ENCODE results near the gene CA6. TPM values are rescaled to one million over a fixed set of nuclear protein-coding genes. Genes with fewer than 3 reads are reported as not detected.

CA6 gene
- polyA plus RNA-seq, 2 donors = 0.06 TPM; not detected in 1

DNA sequence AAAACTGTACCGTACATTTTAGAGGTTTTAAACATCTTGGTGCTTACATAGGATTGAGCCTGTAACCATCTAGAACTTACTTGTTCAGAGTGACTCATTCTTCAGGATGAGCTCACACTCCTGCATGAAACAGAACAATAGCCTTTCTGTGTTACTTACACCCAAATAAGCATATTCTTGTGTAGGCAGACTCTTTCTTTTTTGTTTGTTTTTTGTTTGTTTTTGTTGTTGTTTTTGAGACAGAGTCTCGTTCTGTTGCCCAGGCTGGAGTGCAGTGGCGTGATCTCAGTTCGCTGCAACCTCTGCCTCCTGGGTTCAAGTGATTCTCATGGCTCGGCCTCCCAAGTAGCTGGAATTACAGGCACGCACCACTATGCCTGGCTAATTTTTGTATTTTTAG, 3.8 kb upstream of the CA6 start:
- H3K9me3 ChIP-seq (ENCODE audit: control insufficient read depth in 2 of 2, insufficient read depth in 1 of 2, low read depth in 1 of 2, low read length in 1 of 2) = no peaks in the 10 kb centered on the region
- H3K27me3 ChIP-seq (ENCODE audit: control insufficient read depth in 1 of 2, insufficient read depth in 2 of 2, low read length in 2 of 2) = no peaks in the 10 kb centered on the region
- H3K4me1 ChIP-seq (ENCODE audit: control insufficient read depth in 2 of 2, insufficient read depth in 2 of 2, low read length in 1 of 2) = peaks cover 0 to 8% of the 10 kb centered on the region in 2 donors
- H3K36me3 ChIP-seq (ENCODE audit: control insufficient read depth in 2 of 2, insufficient read depth in 2 of 2, low read length in 1 of 2) = no peaks in the 10 kb centered on the region
- no peak overlapping the region for H3K4me3 ChIP-seq (ENCODE audit: low read depth in 1 of 2, low read length in 2 of 2)
- no peak overlapping the region for H3K27ac ChIP-seq (ENCODE audit: low read depth in 2 of 2, low read length in 1 of 2)
- WGBS, 2 donors = 67 to 76% methylated on average over 6 of the region's 6 CpGs

DNA sequence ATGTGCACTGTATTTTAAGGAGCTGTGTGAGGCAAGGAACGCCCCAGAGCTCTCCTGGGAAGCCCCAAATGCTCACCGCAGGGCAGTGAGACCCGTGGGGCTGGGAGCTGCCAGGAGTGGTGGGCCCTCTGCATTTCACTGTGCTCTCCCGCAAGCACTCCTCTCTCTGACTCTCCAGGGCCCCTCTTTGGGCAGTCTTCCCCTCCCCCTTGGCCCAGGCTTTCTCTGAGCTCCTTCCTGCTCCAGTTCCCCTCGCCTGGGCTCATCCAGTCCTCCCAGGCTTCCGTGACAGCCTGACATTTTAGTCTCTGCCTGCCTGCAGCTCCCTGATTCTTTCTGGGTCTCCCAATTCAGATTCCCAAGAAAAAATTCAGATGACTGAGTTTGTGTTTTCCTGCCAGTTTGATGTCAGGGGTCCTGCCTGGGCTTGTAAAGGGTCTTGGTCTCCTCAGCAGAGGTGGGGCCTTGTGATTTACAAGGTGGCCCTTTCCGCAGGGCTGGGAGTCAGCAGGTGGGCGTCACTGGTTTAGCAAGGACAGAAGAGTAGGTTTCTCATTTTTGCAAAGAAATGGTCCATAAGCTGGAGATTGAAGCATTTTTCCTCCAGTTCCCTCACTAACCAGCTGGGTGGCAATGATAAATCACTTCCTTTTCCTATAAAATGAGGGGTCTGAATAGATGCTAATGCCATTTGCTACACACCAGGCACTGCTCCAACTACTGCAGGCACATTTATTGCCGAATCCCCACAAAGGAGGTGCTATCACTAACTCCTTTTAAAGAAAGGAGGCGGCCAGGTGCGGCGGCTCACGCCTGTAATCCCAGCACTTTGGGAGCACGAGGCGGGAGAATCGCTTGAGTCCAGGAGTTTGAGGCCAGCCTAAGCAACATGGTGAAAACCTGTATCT, 1.9 kb upstream of the CA6 start:
- peaks cover 0 to 8% of the 10 kb centered on the region in 2 donors for H3K4me1 ChIP-seq (ENCODE audit: control insufficient read depth in 2 of 2, insufficient read depth in 2 of 2, low read length in 1 of 2)
- WGBS, 2 donors = 75 to 83% methylated on average over 16 of the region's 16 CpGs
- H3K4me3 ChIP-seq (ENCODE audit: low read depth in 1 of 2, low read length in 2 of 2) = no peak overlapping the region
- H3K36me3 ChIP-seq (ENCODE audit: control insufficient read depth in 2 of 2, insufficient read depth in 2 of 2, low read length in 1 of 2) = no peaks in the 10 kb centered on the region
- no peaks in the 10 kb centered on the region for H3K9me3 ChIP-seq (ENCODE audit: control insufficient read depth in 2 of 2, insufficient read depth in 1 of 2, low read depth in 1 of 2, low read length in 1 of 2)
- H3K27me3 ChIP-seq (ENCODE audit: control insufficient read depth in 1 of 2, insufficient read depth in 2 of 2, low read length in 2 of 2) = no peaks in the 10 kb centered on the region
- no peak overlapping the region for H3K27ac ChIP-seq (ENCODE audit: low read depth in 2 of 2, low read length in 1 of 2)

DNA sequence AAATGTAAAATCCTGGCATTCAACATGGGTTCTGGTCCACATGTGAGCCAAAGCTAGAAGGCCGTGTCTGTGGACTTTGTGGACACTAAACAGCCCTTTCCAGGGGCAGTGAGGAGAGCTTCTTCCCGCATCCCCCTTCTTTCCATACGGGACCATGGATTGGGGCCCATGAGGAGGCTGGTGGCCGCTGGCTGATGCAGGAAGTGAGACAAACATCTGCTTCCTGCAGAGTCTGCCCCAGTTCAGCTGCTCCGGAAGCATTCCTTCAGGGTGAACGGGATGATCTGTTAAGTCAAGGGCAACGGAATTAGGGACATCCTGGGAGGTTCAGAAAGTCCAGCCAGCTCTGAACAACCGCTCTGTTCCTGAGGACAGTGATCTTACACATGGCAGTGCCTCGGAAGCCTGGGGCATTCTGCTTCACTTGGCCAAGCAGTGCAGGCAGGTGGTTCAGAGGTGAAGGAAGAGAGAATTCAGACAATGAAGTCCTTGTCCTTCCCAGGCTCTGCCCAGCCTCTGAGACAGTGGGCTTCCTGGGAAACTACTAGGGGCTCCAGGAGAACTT, 1.5 kb downstream of the CA6 start:
- no peaks in the 10 kb centered on the region for H3K9me3 ChIP-seq (ENCODE audit: control insufficient read depth in 2 of 2, insufficient read depth in 1 of 2, low read depth in 1 of 2, low read length in 1 of 2)
- 71 to 75% methylated on average over 9 of the region's 9 CpGs for WGBS, 2 donors
- no peaks in the 10 kb centered on the region for H3K27me3 ChIP-seq (ENCODE audit: control insufficient read depth in 1 of 2, insufficient read depth in 2 of 2, low read length in 2 of 2)
- no peak overlapping the region for H3K27ac ChIP-seq (ENCODE audit: low read depth in 2 of 2, low read length in 1 of 2)
- peaks cover 0 to 7% of the 10 kb centered on the region in 2 donors for H3K4me1 ChIP-seq (ENCODE audit: control insufficient read depth in 2 of 2, insufficient read depth in 2 of 2, low read length in 1 of 2)
- H3K4me3 ChIP-seq (ENCODE audit: low read depth in 1 of 2, low read length in 2 of 2) = no peak overlapping the region
- no peaks in the 10 kb centered on the region for H3K36me3 ChIP-seq (ENCODE audit: control insufficient read depth in 2 of 2, insufficient read depth in 2 of 2, low read length in 1 of 2)

DNA sequence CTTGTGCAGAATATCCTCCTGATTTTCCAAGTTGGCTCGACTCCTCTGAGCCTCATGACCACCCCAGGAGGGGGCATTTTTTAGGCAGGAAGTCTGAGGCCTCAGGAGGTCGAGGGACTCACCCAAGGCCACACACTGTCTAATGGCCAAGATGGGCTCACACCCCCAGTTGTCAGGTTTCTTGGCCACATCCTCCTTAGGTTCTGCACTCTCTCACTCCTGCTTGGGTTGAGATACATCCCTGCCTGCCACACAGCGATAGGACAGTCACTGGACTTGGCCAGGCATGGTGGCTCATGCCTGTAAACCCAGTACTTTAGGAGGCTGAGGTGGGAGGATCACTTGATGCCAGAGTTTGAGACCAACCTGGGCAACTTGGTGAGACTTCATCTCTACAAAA, 4.6 kb downstream of the CA6 start:
- Histone ChIP-seq H3K4me3 (ENCODE audit: low read depth in 1 of 2, low read length in 2 of 2) (no peak overlapping the region), H3K4me1 (ENCODE audit: control insufficient read depth in 2 of 2, insufficient read depth in 2 of 2, low read length in 1 of 2) (no peaks in the 10 kb centered on the region), H3K9me3 (ENCODE audit: control insufficient read depth in 2 of 2, insufficient read depth in 1 of 2, low read depth in 1 of 2, low read length in 1 of 2) (no peaks in the 10 kb centered on the region), H3K27ac (ENCODE audit: low read depth in 2 of 2, low read length in 1 of 2) (no peak overlapping the region), H3K36me3 (ENCODE audit: control insufficient read depth in 2 of 2, insufficient read depth in 2 of 2, low read length in 1 of 2) (no peaks in the 10 kb centered on the region), H3K27me3 (ENCODE audit: control insufficient read depth in 1 of 2, insufficient read depth in 2 of 2, low read length in 2 of 2) (no peaks in the 10 kb centered on the region)
- 80 to 81% methylated on average over 3 of the region's 3 CpGs for WGBS, 2 donors

DNA sequence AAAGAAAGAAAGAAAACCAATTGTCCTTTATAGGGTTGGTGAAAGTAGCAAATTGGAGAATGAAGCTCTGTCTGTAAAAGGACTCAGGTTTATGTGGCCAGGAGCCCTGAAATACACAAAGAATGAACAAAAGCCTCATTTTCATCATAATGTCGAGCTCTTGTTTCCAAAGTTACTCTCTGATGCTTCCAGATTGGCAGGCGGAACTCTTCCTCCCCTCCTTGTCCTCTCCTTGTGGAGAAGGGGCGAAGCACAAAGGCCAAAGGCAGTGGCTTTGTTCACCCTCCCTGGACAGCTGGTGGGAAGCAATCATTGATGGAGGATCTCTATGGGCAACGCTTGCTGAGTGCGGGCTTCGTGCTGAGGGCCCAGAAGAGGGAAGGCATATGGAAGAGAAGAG, 5.6 kb downstream of the CA6 start:
- H3K4me3 ChIP-seq (ENCODE audit: low read depth in 1 of 2, low read length in 2 of 2) = no peak overlapping the region
- H3K27me3 ChIP-seq (ENCODE audit: control insufficient read depth in 1 of 2, insufficient read depth in 2 of 2, low read length in 2 of 2) = no peaks in the 10 kb centered on the region
- H3K27ac ChIP-seq (ENCODE audit: low read depth in 2 of 2, low read length in 1 of 2) = no peak overlapping the region
- no peaks in the 10 kb centered on the region for H3K9me3 ChIP-seq (ENCODE audit: control insufficient read depth in 2 of 2, insufficient read depth in 1 of 2, low read depth in 1 of 2, low read length in 1 of 2)
- H3K36me3 ChIP-seq (ENCODE audit: control insufficient read depth in 2 of 2, insufficient read depth in 2 of 2, low read length in 1 of 2) = no peaks in the 10 kb centered on the region
- 83 to 95% methylated on average over 6 of the region's 6 CpGs for WGBS, 2 donors
- H3K4me1 ChIP-seq (ENCODE audit: control insufficient read depth in 2 of 2, insufficient read depth in 2 of 2, low read length in 1 of 2) = no peaks in the 10 kb centered on the region

DNA sequence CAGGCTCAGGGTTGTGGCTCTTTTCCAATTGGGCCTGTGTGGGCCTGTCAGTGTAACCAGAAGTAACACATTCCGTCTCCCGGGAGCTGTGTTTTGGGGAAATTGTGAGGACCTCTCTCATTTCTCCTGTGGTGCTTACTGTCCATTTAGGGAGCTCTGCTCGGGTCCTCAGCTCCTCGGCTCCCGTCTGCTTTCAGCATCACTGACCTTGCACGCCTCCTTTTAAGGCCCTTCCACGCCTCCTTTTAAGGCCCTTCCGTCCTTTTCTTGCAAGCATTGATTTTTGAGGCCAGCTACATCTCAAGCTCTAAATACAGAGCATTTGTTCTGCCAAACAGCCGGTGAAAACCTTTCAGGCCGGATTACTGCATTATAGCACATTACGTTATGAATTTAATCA, 9.7 kb downstream of the CA6 start:
- Histone ChIP-seq H3K27ac (ENCODE audit: low read depth in 2 of 2, low read length in 1 of 2) (peak overlapping the region in 1 of 2 donors; percentile 58), H3K36me3 (ENCODE audit: control insufficient read depth in 2 of 2, insufficient read depth in 2 of 2, low read length in 1 of 2) (no peaks in the 10 kb centered on the region), H3K4me1 (ENCODE audit: control insufficient read depth in 2 of 2, insufficient read depth in 2 of 2, low read length in 1 of 2) (peaks cover 0 to 5% of the 10 kb centered on the region in 2 donors), H3K4me3 (ENCODE audit: low read depth in 1 of 2, low read length in 2 of 2) (no peak overlapping the region), H3K9me3 (ENCODE audit: control insufficient read depth in 2 of 2, insufficient read depth in 1 of 2, low read depth in 1 of 2, low read length in 1 of 2) (no peaks in the 10 kb centered on the region), H3K27me3 (ENCODE audit: control insufficient read depth in 1 of 2, insufficient read depth in 2 of 2, low read length in 2 of 2) (no peaks in the 10 kb centered on the region)
- 43 to 50% methylated on average over 11 of the region's 11 CpGs for WGBS, 2 donors

DNA sequence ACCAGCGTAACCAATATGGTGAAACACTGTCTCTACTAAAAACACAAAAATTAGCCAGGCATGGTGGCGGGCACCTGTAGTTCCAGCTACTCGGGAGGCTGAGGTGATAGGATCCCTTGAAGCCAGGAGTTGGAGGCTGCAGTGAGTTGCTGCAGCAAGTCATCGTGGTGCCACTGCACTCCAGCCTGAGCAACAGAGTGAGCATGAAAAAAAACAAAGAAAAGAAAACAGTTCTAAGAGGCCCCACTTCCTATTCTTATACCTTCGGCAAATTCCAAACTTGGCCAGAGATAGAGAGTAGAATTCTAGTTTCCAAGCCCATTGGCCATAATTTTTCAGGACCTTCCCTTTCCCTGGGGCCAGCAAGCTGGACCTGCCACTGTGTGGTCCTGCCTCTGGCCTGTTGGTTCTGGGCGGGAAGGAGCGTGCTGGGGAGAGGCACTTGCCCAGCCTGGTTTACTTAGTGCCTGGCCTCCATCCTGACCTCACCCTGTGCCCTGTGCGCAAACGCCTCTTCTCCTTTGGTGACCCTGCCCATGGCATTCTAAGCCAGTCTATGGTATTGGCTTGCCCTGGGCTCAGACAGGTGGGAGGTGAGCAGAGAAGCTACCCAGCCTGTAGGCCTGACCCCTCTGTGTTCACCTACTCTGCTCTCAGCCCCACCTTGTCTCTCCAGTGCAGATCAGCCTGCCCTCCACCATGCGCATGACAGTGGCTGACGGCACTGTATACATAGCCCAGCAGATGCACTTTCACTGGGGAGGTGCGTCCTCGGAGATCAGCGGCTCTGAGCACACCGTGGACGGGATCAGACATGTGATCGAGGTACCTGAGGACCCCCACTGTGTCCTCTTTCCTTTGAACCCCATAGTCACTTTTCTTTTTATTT, 11.0 kb downstream of the CA6 start:
- Histone ChIP-seq H3K4me3 (ENCODE audit: low read depth in 1 of 2, low read length in 2 of 2) (no peak overlapping the region), H3K36me3 (ENCODE audit: control insufficient read depth in 2 of 2, insufficient read depth in 2 of 2, low read length in 1 of 2) (no peaks in the 10 kb centered on the region), H3K27ac (ENCODE audit: low read depth in 2 of 2, low read length in 1 of 2) (no peak overlapping the region), H3K9me3 (ENCODE audit: control insufficient read depth in 2 of 2, insufficient read depth in 1 of 2, low read depth in 1 of 2, low read length in 1 of 2) (no peaks in the 10 kb centered on the region), H3K27me3 (ENCODE audit: control insufficient read depth in 1 of 2, insufficient read depth in 2 of 2, low read length in 2 of 2) (no peaks in the 10 kb centered on the region), H3K4me1 (ENCODE audit: control insufficient read depth in 2 of 2, insufficient read depth in 2 of 2, low read length in 1 of 2) (peaks cover 0 to 5% of the 10 kb centered on the region in 2 donors)
- 89 to 90% methylated on average over 17 of the region's 17 CpGs for WGBS, 2 donors

DNA sequence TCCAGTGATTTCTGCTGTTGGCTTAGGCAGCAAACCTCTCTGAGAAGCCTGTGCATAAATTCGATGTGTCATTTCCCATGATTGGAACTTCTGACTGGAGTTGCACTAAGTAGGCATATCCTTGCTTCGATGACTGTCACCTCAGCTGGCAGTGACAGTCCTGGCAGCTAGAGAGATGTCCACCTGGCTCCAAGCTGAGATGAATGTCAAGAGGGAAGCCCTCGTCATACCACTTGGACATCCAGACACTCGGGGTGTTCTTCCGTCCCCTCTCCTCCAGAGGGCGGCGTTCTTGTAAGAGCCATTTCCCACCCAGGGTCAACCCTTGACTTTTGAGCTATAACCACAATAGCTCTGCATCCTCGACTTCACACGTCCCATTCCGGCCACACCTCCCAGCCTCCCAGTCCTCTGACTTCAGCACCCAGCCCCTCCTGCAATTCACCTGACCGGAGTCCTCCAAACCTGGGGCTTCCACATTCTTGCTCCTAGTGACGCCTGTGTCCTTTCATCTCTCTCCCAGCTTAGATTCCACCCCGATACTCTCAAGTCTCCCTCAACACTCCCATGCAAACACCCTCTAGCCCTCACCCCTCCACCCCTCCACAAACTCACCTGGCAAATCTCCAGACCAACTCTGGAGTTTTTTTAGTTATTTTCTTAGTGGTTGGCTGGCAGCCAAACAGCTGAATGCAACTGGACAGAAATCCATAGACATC, 17.3 kb downstream of the CA6 start:
- no peaks in the 10 kb centered on the region for H3K36me3 ChIP-seq (ENCODE audit: control insufficient read depth in 2 of 2, insufficient read depth in 2 of 2, low read length in 1 of 2)
- peaks cover 0 to 2% of the 10 kb centered on the region in 2 donors for H3K4me1 ChIP-seq (ENCODE audit: control insufficient read depth in 2 of 2, insufficient read depth in 2 of 2, low read length in 1 of 2)
- WGBS, 2 donors = 44 to 57% methylated on average over 13 of the region's 13 CpGs
- H3K4me3 ChIP-seq (ENCODE audit: low read depth in 1 of 2, low read length in 2 of 2) = no peak overlapping the region
- no peaks in the 10 kb centered on the region for H3K9me3 ChIP-seq (ENCODE audit: control insufficient read depth in 2 of 2, insufficient read depth in 1 of 2, low read depth in 1 of 2, low read length in 1 of 2)
- no peak overlapping the region for H3K27ac ChIP-seq (ENCODE audit: low read depth in 2 of 2, low read length in 1 of 2)
- no peaks in the 10 kb centered on the region for H3K27me3 ChIP-seq (ENCODE audit: control insufficient read depth in 1 of 2, insufficient read depth in 2 of 2, low read length in 2 of 2)

DNA sequence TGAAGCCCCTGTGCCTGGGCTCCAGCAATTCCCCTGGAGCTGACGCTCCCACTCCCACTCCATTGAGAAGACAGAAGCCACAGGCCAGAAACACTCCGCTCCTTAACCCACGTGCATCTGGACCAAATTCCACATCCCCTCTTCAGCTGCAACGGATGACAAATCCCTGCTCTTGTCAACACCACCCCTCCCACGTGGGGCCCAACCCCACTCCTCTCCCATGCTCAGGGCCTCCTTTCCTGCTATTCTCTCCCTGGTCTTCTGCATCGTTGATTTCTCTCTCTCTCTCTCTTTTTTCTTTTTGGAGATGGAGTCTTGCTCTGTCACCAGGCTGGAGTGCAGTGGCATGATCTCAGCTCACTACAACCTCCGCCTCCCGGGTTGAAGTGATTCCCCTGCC, 18.3 kb downstream of the CA6 start:
- H3K36me3 ChIP-seq (ENCODE audit: control insufficient read depth in 2 of 2, insufficient read depth in 2 of 2, low read length in 1 of 2) = no peaks in the 10 kb centered on the region
- no peak overlapping the region for H3K4me3 ChIP-seq (ENCODE audit: low read depth in 1 of 2, low read length in 2 of 2)
- peaks cover 0 to 2% of the 10 kb centered on the region in 2 donors for H3K4me1 ChIP-seq (ENCODE audit: control insufficient read depth in 2 of 2, insufficient read depth in 2 of 2, low read length in 1 of 2)
- WGBS, 2 donors = 68 to 73% methylated on average over 8 of the region's 8 CpGs
- H3K9me3 ChIP-seq (ENCODE audit: control insufficient read depth in 2 of 2, insufficient read depth in 1 of 2, low read depth in 1 of 2, low read length in 1 of 2) = no peaks in the 10 kb centered on the region
- no peaks in the 10 kb centered on the region for H3K27me3 ChIP-seq (ENCODE audit: control insufficient read depth in 1 of 2, insufficient read depth in 2 of 2, low read length in 2 of 2)
- no peak overlapping the region for H3K27ac ChIP-seq (ENCODE audit: low read depth in 2 of 2, low read length in 1 of 2)
